Measurements from ENCODE around the gene ARL5B. TPM values are rescaled to one million over a fixed set of nuclear protein-coding genes. Genes with fewer than 3 reads are reported as not detected.
"Not testable (repeated sequence)": the region's sequence is repeated elsewhere in the genome, so short reads cannot be mapped to it uniquely, and the experiment has no call there.

ARL5B gene
- total and polyA plus RNA-seq, 9 of the 15 experiments (the other 6 are each of a cell fraction or from before 2014, with no cell fraction given), result 4.1 to 22.2 (median 15.1) TPM

GRCh38 chr10:18632500-18632899 is 26.7 kb upstream of the ARL5B start:
- H3K27ac ChIP-seq (ENCODE audit: extremely low read depth, low read depth, low read length); H3K9ac ChIP-seq (ENCODE audit: insufficient read depth in 1 of 2, low read depth in 2 of 2, low read length in 2 of 2); H3K27me3 ChIP-seq (ENCODE audit: control insufficient read depth in 2 of 2, insufficient read depth in 2 of 2, low read length in 2 of 2); H3K9me3 ChIP-seq (replicated peaks; ENCODE audit: control insufficient read depth, insufficient read depth, low read depth, low read length); ATAC-seq; BruUV-seq (replicated peaks); H3K79me2 ChIP-seq (ENCODE audit: control insufficient read depth, insufficient read depth, low read length); H2AFZ ChIP-seq (ENCODE audit: low read depth, low read length); in situ Hi-C loops (cut with MboI); H3K4me3 ChIP-seq; POLR2A ChIA-PET; H3K4me2 ChIP-seq (ENCODE audit: insufficient read depth, low read length); H3K9me1 ChIP-seq (ENCODE audit: control insufficient read depth, insufficient read depth, low read length); FAIRE-seq; H4K20me1 ChIP-seq (replicated peaks; ENCODE audit: control insufficient read depth, insufficient read depth, low read length); H3K4me1 ChIP-seq (replicated peaks in 1 of 2; ENCODE audit: control insufficient read depth in 2 of 2, insufficient read depth in 2 of 2, low read length in 2 of 2); CTCF ChIA-PET (ENCODE audit: low intra/inter-chr PET ratio); intact Hi-C loops (cut with micrococcal nuclease); DNase-seq (ENCODE audit: extremely low read depth in 1 of 4, low spot score in 3 of 4): not testable (repeated sequence)
- H3K36me3 ChIP-seq (ENCODE audit: control insufficient read depth, insufficient read depth, low read length), result peaks cover 12% of the 10 kb centered on the region; the same call in 1 of the 3 replicates
- 56% methylated on average over 2 of the region's 3 CpGs for WGBS (ENCODE audit: insufficient coverage, low coverage, missing lambda C conversion rate)
- TF ChIP-seq ZNF184 (CRISPR knock-in tag; IDR thresholded peaks at IDR 0.05) (peak; percentile 67; the same call in 1 of the 2 replicates), AFF1 (IDR thresholded peaks at IDR 0.05; ENCODE audit: low read depth in 1 of 2, partially characterized antibody in 2 of 2) (peak in 1 of 2 experiments; percentile 84)
